Measurements from ENCODE around the gene RHOB.

GRCh38 chr2:20414806-20415205, 32.1 kb upstream of the RHOB start:
- TF ChIP-seq CTCF (IDR thresholded peaks at IDR 0.05; ENCODE audit: poor library complexity) (no peak), EZH2 (IDR thresholded peaks at IDR 0.05; ENCODE audit: borderline replicate concordance) (no peak), EZH2phosphoT487 (IDR thresholded peaks at IDR 0.05; ENCODE audit: low read depth, severe bottlenecking, unreplicated experiment) (no peak)

Data from hepatocyte (in vitro differentiated cells).